Tibial nerve (tissue), 4 donors: ENCODE measurements around the gene SETD7. TPM values are rescaled to one million over a fixed set of nuclear protein-coding genes. Genes with fewer than 3 reads are reported as not detected.
A peak's percentile ranks its signal among the peaks of the same experiment; 100 is the strongest.

ENCODE experiments used
- DNase-seq, 2 donors: peaks; one replicate each; pipeline ENCODE4 v3.0.0-alpha.2; 2019; ENCODE audit warnings: low spot score in 2 of 2
- H3K27ac ChIP-seq, 4 donors: fragments of 200-600 bp; sonication (generic) in 3 of 4; one replicate each; pipeline ENCODE4 v1.5.1; 2017 to 2019; ENCODE audit warnings: mild to moderate bottlenecking in 1 of 4
- H3K27me3 ChIP-seq, 2 donors: fragments of 200-600 bp; sonication (generic) in 1 of 2; one replicate each; pipeline versions ENCODE4 v1.5.1 to v1.6.0; 2017 to 2019
- H3K36me3 ChIP-seq, 3 donors: fragments of 200-600 bp; sonication (generic); one replicate each; pipeline ENCODE4 v1.5.1; 2018 to 2019
- H3K4me1 ChIP-seq, 4 donors: fragments of 200-600 bp; sonication (generic) in 3 of 4; one replicate each; pipeline ENCODE4 v1.5.1; 2017 to 2019
- H3K4me3 ChIP-seq, 4 donors: fragments of 200-600 bp; sonication (generic) in 3 of 4; one replicate each; pipeline ENCODE4 v1.5.1; 2017 to 2019; ENCODE audit warnings: mild to moderate bottlenecking in 1 of 4, moderate library complexity in 1 of 4
- H3K9me3 ChIP-seq, 4 donors: fragments of 200-600 bp; sonication (generic) in 3 of 4; one replicate each; pipeline ENCODE4 v1.5.1; 2017 to 2019
- EP300 ChIP-seq, 2 donors: sonication (generic); formaldehyde crosslinking; IDR thresholded peaks; one replicate each; pipeline ENCODE4 v1.6.1; 2017; ENCODE audit warnings: antibody characterized with exemption in 2 of 2, mild to moderate bottlenecking in 1 of 2
- POLR2A ChIP-seq, 2 donors: fragments of 450-650 bp; IDR thresholded peaks; one replicate each; pipeline ENCODE4 v1.6.1; 2017; ENCODE audit warnings: antibody characterized with exemption in 2 of 2, mild to moderate bottlenecking in 2 of 2, moderate library complexity in 2 of 2
- WGBS, 2 donors: methylation state at CpG; one replicate each; pipeline ENCODE4 v1.1.5; 2018; 5-methylcytosine and 5-hydroxymethylcytosine counted together
- total RNA-seq, 4 donors: library from RNA; depleted of rRNA; stranded (reverse); fragments of >200 nt; gene quantifications; one replicate each; pipeline ENCODE4 v1.1.0, GENCODE V29; 2016
- TF ChIP-seq, protein P1 (sequence below), 5 experiments: fragments of 200-600 bp in 3 of 5; fragments of 450-650 bp in 2 of 5; sonication (generic) in 3 of 5; IDR thresholded peaks; one replicate each; pipeline ENCODE4 v1.5.1; 2016 to 2019; ENCODE audit warnings: antibody characterized with exemption in 5 of 5, mild to moderate bottlenecking in 3 of 5, moderate library complexity in 2 of 5

SETD7 gene
- total RNA-seq, 4 donors from 2014 or later = 49.2 to 81.4 (median 65.7) TPM

DNA sequence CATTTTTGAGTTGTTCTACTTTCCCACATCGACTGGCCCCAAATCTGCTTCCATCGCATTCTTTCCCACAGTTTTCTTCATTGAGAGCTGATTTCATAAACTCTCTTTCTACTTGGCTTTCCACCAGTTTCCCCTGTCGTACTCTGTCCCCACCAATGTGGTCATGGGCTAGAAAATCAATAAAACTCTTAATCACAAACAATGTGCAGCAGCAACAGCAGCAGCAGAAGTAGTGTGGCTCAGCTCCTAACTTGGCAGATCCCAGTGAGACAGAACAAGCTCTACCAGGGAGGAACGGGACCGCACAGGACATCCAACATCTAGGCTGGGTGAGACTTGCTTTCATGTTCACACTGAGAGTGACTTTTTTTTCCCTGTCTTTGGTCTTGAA, 3.1 kb upstream of the SETD7 start:
- Histone ChIP-seq H3K4me1 (peaks cover 0 to 38% (median 11%) of the 10 kb centered on the region in 4 donors), H3K27ac (peak overlapping the region in 3 of 4 donors; percentile 19 to 50 (median 49)), H3K36me3 (no peaks in the 10 kb centered on the region), H3K4me3 (no peak overlapping the region), H3K9me3 (no peaks in the 10 kb centered on the region), H3K27me3 (no peaks in the 10 kb centered on the region)
- WGBS, 2 donors = 38 to 39% methylated on average over 5 of the region's 5 CpGs
- no peak for TF ChIP-seq POLR2A (IDR thresholded peaks at IDR 0.05)
- TF ChIP-seq, protein P1, sequence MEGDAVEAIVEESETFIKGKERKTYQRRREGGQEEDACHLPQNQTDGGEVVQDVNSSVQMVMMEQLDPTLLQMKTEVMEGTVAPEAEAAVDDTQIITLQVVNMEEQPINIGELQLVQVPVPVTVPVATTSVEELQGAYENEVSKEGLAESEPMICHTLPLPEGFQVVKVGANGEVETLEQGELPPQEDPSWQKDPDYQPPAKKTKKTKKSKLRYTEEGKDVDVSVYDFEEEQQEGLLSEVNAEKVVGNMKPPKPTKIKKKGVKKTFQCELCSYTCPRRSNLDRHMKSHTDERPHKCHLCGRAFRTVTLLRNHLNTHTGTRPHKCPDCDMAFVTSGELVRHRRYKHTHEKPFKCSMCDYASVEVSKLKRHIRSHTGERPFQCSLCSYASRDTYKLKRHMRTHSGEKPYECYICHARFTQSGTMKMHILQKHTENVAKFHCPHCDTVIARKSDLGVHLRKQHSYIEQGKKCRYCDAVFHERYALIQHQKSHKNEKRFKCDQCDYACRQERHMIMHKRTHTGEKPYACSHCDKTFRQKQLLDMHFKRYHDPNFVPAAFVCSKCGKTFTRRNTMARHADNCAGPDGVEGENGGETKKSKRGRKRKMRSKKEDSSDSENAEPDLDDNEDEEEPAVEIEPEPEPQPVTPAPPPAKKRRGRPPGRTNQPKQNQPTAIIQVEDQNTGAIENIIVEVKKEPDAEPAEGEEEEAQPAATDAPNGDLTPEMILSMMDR (IDR thresholded peaks at IDR 0.05) = no peak
- TF ChIP-seq EP300 (IDR thresholded peaks at IDR 0.05) = no peak
- no peak for DNase-seq

- peaks cover 0 to 44% (median 17%) of the 10 kb centered on the region in 4 donors for H3K4me1 ChIP-seq
- no peak overlapping the region for H3K4me3 ChIP-seq
- 61 to 67% methylated on average over 12 of the region's 12 CpGs for WGBS, 2 donors
- DNase-seq = no peak
- H3K9me3 ChIP-seq = no peaks in the 10 kb centered on the region
- no peak for TF ChIP-seq EP300 (IDR thresholded peaks at IDR 0.05)
- no peak for TF ChIP-seq POLR2A (IDR thresholded peaks at IDR 0.05)
- TF ChIP-seq, protein P1 (IDR thresholded peaks at IDR 0.05) = no peak
- no peaks in the 10 kb centered on the region for H3K36me3 ChIP-seq
- peak overlapping the region in 2 of 4 donors; percentile 49 to 99 for H3K27ac ChIP-seq
- H3K27me3 ChIP-seq = no peaks in the 10 kb centered on the region
These were observed 2.4 kb upstream of the SETD7 start for GRCh38 chr4:139558235-139559088.

- Histone ChIP-seq H3K4me1 (peaks cover 0 to 52% (median 22%) of the 10 kb centered on the region in 4 donors), H3K27me3 (no peaks in the 10 kb centered on the region), H3K9me3 (no peaks in the 10 kb centered on the region), H3K27ac (peak overlapping the region in 3 of 4 donors; percentile 98 to 99 (median 99)), H3K4me3 (peak overlapping the region; percentile 72 to 93 (median 87)), H3K36me3 (no peaks in the 10 kb centered on the region)
- TF ChIP-seq, protein P1 (IDR thresholded peaks at IDR 0.05) = no peak
- TF ChIP-seq POLR2A (IDR thresholded peaks at IDR 0.05) = no peak
- TF ChIP-seq EP300 (IDR thresholded peaks at IDR 0.05) = no peak
- DNase-seq = no peak
- 46 to 47% methylated on average over 3 of the region's 3 CpGs for WGBS, 2 donors
These were observed 1.6 kb upstream of the SETD7 start for GRCh38 chr4:139557556-139558110.

DNA sequence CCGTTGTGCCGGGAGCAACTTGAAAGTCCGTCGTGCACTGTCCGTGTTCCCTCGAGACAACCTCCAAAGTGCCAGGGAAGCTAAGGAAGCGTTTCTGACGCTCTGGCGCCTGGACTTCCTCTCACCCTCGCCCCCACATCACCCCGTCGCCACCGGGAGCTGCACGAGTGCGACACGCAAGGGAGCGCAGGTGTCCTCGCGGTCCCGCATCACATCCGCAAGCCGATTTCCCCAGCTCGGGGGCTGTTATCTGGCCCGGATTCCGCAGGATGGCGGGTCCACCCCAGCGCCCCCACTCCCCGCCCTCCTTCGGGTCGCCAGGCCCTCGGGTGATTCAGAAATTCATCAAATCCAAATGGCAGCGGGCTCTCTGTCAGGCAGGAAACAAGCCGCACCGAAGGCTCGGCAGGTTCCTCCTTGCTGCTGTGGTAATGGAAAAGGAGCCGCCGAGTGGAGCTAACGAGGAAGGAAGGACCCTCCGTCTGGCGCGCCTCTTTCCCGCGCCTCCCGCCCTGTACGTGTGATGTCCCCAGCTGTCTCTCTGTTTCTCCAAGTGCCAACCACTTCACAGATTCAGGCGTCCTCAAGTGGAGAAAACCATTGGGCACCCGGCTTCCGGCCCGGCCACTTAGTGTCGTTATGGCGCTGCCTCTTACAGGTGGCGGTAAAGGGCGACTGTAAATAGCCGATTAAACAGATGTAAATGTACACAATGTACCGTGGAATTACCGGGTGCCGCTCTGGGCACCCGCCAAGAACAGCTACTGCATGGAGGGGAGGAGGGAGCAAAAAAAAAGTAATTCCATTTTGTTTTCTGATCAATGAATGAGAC, 921 bp upstream of the SETD7 start:
- Histone ChIP-seq H3K27me3 (no peaks in the 10 kb centered on the region), H3K4me1 (peaks cover 0 to 59% (median 25%) of the 10 kb centered on the region in 4 donors), H3K36me3 (no peaks in the 10 kb centered on the region), H3K9me3 (no peaks in the 10 kb centered on the region), H3K4me3 (peak overlapping the region; percentile 72 to 93 (median 87)), H3K27ac (peak overlapping the region; percentile 94 to 99 (median 98))
- DNase-seq = peak; percentile 31 to 49
- TF ChIP-seq POLR2A (IDR thresholded peaks at IDR 0.05) = peak in 1 of 2 donors; percentile 12
- peak in 1 of 2 donors; percentile 19 for TF ChIP-seq EP300 (IDR thresholded peaks at IDR 0.05)
- TF ChIP-seq, protein P1 (IDR thresholded peaks at IDR 0.05) = peak in 3 of 5 experiments; percentile 10 to 18 (median 16)
- WGBS, 2 donors = 1 to 2% methylated on average over 44 to 54 of the region's 58 CpGs
